ENCODE measurements around the gene SRCIN1.
A peak's percentile ranks its signal among the peaks of the same experiment; 100 is the strongest.
"Not testable (repeated sequence)": the region's sequence is repeated elsewhere in the genome, so short reads cannot be mapped to it uniquely, and the experiment has no call there.

Gene SRCIN1

GRCh38 chr17:38605841-38606645 lies at the start of gene SRCIN1:
Gene SRCIN1 (minus strand): TSS chr17:38605952. CDS start chr17:38605705, 247 bp downstream.
- peak; percentile 68 for DNase-seq

GRCh38 chr17:38654411-38655398 lies 49.0 kb upstream of the SRCIN1 start:
- DNase-seq, result no peak

- DNase-seq, result no peak
These were observed 47.9 kb upstream of the SRCIN1 start for GRCh38 chr17:38653679-38654078.

- no peak for DNase-seq
These were observed 47.5 kb upstream of the SRCIN1 start for GRCh38 chr17:38653230-38653629.

GRCh38 chr17:38650653-38651173 lies 45.0 kb upstream of the SRCIN1 start:
- DNase-seq, result not testable (repeated sequence)

- DNase-seq, result no peak
These were observed 32.2 kb upstream of the SRCIN1 start for GRCh38 chr17:38637951-38638350.

- DNase-seq, result no peak
These were observed 30.3 kb upstream of the SRCIN1 start for GRCh38 chr17:38636054-38636453.

- DNase-seq, result no peak
These were observed 26.6 kb upstream of the SRCIN1 start for GRCh38 chr17:38632334-38632733.

GRCh38 chr17:38628441-38628840 lies 22.7 kb upstream of the SRCIN1 start:
- DNase-seq, result no peak

- DNase-seq, result no peak
These were observed 22.2 kb upstream of the SRCIN1 start for GRCh38 chr17:38627957-38628356.

- DNase-seq, result not testable (repeated sequence)
These were observed 21.0 kb upstream of the SRCIN1 start for GRCh38 chr17:38626606-38627226.

- DNase-seq, result no peak
These were observed 19.7 kb upstream of the SRCIN1 start for GRCh38 chr17:38625482-38625881.

- DNase-seq, result peak; percentile 47
These were observed 19.1 kb upstream of the SRCIN1 start for GRCh38 chr17:38624782-38625355.

GRCh38 chr17:38621538-38621937 lies 15.8 kb upstream of the SRCIN1 start:
- no peak for DNase-seq

- no peak for DNase-seq
These were observed 15.0 kb upstream of the SRCIN1 start for GRCh38 chr17:38620551-38621277.

GRCh38 chr17:38619937-38620550 lies 14.3 kb upstream of the SRCIN1 start:
- no peak for DNase-seq

- no peak for DNase-seq
These were observed 13.7 kb upstream of the SRCIN1 start for GRCh38 chr17:38619451-38619795.

GRCh38 chr17:38617967-38618760 lies 12.4 kb upstream of the SRCIN1 start:
- no peak for DNase-seq

- no peak for DNase-seq
These were observed 11.5 kb upstream of the SRCIN1 start for GRCh38 chr17:38617074-38617860.

GRCh38 chr17:38616361-38616760 lies 10.6 kb upstream of the SRCIN1 start:
- no peak for DNase-seq
